Lower leg skin (tissue), 3 donors: Measurements from ENCODE around the gene REXO1.

Experiments
- POLR2A ChIP-seq, 2 donors: fragments of 450-650 bp; IDR thresholded peaks; one replicate each; pipeline ENCODE4 v1.6.1; 2016 to 2017; ENCODE audit warnings: antibody characterized with exemption in 2 of 2, mild to moderate bottlenecking in 1 of 2, moderate library complexity in 1 of 2
- TF ChIP-seq, protein P1 (sequence below), 3 donors: fragments of 450-650 bp; IDR thresholded peaks; one replicate each; pipeline ENCODE4 v1.5.1; 2016; ENCODE audit warnings: antibody characterized with exemption in 3 of 3, mild to moderate bottlenecking in 3 of 3, moderate library complexity in 2 of 3

- TF ChIP-seq POLR2A (IDR thresholded peaks at IDR 0.05): no peak
- TF ChIP-seq, protein P1, sequence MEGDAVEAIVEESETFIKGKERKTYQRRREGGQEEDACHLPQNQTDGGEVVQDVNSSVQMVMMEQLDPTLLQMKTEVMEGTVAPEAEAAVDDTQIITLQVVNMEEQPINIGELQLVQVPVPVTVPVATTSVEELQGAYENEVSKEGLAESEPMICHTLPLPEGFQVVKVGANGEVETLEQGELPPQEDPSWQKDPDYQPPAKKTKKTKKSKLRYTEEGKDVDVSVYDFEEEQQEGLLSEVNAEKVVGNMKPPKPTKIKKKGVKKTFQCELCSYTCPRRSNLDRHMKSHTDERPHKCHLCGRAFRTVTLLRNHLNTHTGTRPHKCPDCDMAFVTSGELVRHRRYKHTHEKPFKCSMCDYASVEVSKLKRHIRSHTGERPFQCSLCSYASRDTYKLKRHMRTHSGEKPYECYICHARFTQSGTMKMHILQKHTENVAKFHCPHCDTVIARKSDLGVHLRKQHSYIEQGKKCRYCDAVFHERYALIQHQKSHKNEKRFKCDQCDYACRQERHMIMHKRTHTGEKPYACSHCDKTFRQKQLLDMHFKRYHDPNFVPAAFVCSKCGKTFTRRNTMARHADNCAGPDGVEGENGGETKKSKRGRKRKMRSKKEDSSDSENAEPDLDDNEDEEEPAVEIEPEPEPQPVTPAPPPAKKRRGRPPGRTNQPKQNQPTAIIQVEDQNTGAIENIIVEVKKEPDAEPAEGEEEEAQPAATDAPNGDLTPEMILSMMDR (IDR thresholded peaks at IDR 0.05): no peak
These were observed 24.7 kb upstream of the REXO1 start for GRCh38 chr19:1872807-1873523.
